Caki2 (cell line): ENCODE data around the gene AHNAK2. TPM values are rescaled to one million over a fixed set of nuclear protein-coding genes. Genes with fewer than 3 reads are reported as not detected.

ENCODE experiments used
- DNase-seq: peaks from one replicate; pipeline ENCODE4 v3.0.0-alpha.2; 2015; ENCODE audit warnings: low read depth
- in situ Hi-C: cut with HindIII; loops from 2 replicates; pipeline ENCODE4 v1.10.0; 2016; ENCODE audit warnings: low sequenced_read_pairs, low pct_unique_long_range_greater_than_20kb, mixed read lengths
- total RNA-seq: library from RNA; depleted of rRNA; stranded (reverse); fragments of >200 nt; shearing (Covaris generic); gene quantifications from 2 replicates; pipeline ENCODE4 v1.2.3, GENCODE V29; 2014; ENCODE audit warnings: low replicate concordance

AHNAK2 gene
- total RNA-seq, 1 experiment from 2014 or later, result 40.7 TPM

DNA sequence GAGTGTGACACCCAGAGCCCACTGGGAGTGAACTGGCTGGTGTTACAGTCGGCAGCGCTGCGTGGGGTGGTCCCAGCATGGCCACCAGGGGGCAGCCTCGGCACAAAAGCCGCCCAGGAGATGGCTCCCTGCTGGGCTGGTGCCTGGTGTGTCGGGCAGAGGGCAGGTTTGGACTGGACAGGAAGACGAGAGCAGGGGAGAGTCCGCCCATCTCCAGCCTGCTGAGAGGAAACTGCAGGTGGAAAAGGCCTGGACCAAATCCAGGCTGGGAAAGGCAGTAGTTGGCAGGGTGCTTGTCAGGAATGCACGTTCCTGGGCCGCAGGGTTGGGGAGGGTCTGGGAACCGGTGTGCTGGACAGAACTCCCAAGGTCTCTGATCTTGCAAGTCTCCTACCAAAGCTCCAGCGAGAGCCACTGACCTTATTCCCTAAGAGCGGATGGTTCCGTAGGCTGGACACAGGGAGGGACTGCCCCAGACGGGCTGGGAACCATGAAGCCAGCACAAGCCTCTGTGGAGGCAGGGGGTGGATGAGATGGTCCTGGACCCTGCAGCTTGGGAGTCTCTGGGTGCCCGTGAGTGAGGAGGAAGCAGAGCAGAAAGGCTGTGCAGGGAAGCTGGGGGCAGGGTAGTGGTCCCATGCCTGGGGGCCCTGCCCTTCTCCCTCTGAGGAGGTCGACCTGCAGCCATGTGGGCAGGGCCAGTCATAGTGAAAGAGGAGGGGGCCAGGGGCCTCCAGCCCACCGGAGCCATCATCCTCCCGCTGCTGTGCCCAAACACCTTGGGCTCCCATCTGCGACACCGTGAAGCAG is 1.8 kb downstream of the AHNAK2 start:
- in situ Hi-C loops, result no loop called here
- peak; percentile 80 for DNase-seq

GRCh38 chr14:104975481-104976197 is 2.5 kb downstream of the AHNAK2 start:
- in situ Hi-C loops, result no loop called here
- no peak for DNase-seq

DNA sequence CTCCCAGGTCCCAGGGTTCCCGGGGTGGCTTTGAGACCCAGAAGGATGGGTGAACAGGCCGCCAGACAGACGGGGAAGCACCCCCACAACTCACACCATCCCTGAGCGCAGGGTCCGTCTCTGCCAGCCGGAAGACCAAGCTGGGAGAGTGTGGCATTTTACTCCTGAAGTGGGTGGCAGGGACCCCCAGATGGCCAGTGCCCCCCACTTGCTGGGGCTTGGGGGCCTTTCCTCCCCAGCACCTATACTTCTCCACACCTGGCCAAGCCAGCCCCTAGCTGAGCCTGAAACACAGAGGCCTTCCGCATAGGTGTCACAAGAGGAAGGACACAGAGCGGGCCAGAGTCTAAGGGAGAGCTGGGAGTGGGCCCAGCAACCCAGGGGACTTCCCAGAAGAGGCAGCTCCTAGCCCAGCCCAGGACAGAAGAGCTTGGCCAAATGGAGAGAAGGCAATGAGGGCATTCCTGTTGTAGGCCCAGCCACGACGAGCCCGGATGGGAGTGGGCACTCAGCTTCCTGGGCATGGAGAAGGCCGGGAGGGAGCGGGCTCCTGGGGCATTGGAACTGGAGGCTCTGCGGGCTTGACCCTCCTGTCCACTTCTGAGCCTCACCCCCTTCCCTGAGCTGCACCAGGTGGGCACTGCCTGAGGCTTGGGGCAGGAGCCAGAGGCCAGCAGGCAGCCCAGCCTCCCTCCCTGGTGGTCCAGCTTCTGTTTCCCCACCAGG is 3.3 kb downstream of the AHNAK2 start:
- in situ Hi-C loops, result no loop called here

GRCh38 chr14:104974146-104974541 is 4.0 kb downstream of the AHNAK2 start:
- in situ Hi-C loops, result no loop called here
- DNase-seq, result no peak

More for the DNA sequence above, 3.3 kb downstream of the AHNAK2 start:
- DNase-seq, result no peak

DNA sequence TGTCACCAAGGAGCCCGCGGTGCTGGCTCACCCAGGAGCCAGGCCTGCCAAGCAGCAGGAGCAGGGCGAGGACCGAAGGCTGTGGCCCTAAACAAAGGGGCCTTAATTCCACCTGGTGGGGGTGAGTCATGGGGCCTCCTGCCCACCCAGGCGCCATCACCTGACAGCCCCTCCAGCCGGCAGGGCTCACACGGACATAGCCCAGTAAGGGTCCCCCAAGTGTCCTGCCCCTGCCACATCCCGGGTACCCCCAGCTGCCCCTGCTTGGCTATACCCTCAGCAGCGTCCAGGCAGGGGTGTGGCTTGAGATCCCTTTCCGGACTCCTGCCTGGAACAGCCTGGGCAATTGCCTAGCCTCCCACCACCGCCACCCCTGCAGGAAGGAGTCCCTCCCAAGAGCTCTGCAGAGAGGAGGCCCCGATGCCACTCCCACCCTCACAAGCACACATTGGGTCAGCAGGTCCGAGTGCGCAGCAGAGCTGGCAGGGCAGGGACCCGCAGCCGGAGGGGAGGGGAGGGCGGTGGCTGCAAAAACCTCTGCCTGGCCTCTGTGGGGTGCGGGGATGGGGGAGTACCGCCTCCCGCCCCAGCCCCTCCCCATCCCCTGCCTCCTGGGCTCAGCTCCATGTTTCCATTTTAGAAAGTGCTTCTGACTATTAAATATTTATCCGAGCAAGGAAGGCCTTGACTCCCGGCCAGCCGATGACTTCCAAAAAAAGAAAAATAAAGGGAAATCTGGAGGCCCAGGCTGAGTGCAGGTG is 4.6 kb downstream of the AHNAK2 start:
- in situ Hi-C loops, result no loop called here
- peak; percentile 95 for DNase-seq

GRCh38 chr14:104973135-104973384 is 5.1 kb downstream of the AHNAK2 start:
- DNase-seq, result no peak
- in situ Hi-C loops, result no loop called here

- in situ Hi-C loops, result no loop called here
- peak; percentile 92 for DNase-seq
Observed at GRCh38 chr14:104972301-104973134, 5.7 kb downstream of the AHNAK2 start.

GRCh38 chr14:104971447-104972240 is 6.5 kb downstream of the AHNAK2 start:
- no peak for DNase-seq
- in situ Hi-C loops, result no loop called here

DNA sequence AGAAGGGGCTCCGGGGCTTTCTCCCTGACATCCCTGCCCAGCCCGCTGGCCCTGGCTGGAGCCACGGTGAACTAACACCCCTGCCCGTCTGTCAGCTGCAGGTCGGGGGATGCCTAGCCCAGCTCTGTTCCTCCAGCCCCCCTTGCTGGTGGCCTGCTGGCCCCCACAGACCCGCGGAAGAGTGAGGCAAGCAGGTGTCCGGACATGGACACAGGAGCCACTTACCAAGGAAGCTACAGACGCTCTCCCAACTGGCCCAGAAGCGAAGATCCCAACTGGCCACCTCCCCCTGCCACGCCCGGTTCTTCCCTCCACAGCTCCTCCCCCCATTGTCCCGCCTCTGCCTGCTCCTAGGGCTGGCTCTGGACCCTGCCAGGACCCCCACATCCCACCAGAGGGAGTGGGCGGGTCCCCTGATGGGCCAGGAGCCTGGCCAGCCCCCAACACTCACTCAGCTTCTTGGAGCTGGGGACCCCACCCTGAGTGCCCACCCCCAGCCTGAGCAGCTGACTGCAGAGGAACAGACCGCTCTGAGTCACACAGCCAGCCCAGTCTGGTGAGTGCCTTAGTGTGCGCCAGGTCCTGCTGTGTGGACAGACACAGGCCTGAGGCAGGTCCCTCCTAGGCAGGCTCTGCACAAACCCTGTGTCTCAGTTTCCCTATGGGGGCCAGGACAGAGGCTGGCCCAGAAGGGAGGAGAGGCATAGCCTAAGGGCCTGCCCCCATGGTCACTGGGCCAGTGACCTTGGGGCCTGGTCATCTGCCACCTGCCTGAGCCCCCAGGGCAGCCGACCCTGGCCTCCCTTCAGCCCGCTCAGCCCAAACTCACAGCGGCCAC is 7.7 kb downstream of the AHNAK2 start:
- in situ Hi-C loops, result no loop called here
- DNase-seq, result peak; percentile 95

DNA sequence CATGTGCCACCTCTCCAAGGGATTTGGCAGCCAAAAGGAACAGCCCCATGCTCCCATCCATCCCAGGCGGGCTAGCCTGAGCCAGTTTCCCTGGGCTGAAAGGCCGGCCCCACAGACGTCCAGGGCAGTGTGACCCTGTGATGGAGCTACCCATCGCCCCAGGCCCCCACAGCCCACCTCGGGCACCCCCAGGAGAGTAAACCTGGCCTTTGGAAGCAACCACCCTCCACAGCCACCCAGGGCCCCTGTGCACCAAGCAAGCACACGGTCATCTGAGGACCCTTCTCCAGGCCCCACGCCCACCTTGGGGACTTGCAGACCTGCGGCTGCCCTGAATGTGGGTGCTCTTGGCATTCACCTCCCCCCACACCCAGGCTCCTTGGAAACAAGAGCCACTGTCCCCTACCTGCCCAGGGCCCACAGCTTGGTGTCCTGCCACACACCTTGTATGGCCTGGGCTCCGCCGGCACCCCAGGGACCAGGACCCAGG is 8.4 kb downstream of the AHNAK2 start:
- in situ Hi-C loops, result no loop called here
- DNase-seq, result no peak

- DNase-seq, result peak; percentile 74
- in situ Hi-C loops, result no loop called here
Observed at GRCh38 chr14:104968541-104969401, 9.4 kb downstream of the AHNAK2 start.

GRCh38 chr14:104968153-104968527 is 10.0 kb downstream of the AHNAK2 start:
- DNase-seq, result peak; percentile 46
- in situ Hi-C loops, result no loop called here

DNA sequence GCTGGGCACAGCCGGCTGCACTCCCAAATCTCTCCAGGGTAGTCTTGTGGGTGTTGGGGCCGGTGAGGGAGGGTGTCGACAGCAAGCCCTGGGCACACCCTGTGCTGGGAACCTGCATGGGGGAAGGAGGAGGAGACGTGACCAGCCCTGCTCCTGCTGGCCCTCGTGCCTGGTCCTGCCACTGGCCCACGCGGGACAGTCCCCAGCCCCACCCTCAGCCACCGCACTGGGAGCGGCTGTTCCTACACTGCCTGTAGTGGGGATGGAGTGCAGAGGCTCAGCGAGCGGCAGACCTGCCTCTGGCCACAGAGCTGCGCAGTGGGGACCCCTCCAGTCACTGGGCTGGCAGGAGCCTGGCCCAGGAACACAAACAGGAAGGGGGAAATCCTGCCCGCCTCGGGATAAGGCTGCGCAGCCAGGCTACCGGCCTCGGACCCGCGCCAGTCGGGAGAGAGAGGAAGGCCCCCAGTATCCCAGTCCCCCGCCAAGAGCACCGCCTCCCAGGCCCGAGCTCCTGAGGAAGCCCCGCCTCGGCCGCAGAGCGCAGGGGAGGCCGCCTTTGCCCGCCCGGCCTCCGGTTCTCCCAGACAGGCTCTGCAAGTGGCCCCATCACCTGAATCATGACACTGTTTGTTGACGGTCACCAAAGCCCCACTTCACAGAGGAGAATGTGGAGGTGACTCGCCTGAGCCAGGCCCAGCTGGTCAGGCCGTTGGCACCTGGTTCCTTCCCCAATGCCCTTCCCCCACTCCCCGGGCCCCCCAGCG is 10.6 kb downstream of the AHNAK2 start:
- no peak for DNase-seq

DNA sequence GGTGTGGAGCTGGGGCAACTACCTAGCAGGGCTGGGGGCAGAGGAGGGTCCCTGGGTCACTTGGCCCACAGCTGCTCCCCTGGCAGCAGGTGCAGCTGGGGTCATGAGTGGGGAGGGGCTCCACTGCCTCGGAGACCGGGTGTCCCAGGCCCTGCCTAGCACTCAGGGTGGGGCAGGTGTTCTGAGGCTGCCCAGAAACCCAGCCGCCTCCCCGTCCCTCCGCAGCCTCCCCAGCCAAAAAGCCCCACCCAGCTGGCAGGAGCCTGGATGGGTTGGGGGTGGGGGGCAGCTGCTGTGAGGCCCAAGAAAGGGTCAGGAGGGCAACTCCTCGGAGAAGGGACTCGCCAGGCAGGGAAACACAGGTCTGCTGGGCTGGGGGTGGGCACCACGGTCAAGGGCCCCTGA is 11.2 kb downstream of the AHNAK2 start:
- no peak for DNase-seq
- in situ Hi-C loops, result no loop called here

More for the DNA sequence above, 10.6 kb downstream of the AHNAK2 start:
- in situ Hi-C loops, result no loop called here
